Epidermal melanocyte (primary cell): Measurements from ENCODE around the gene MAN1A1.
"Not testable (repeated sequence)": the region's sequence is repeated elsewhere in the genome, so short reads cannot be mapped to it uniquely, and the experiment has no call there.

Experiments used
- DNase-seq: peaks from one replicate; pipeline ENCODE4 v3.0.0; 2011; ENCODE audit warnings: low spot score; ENCODE audit not compliant: insufficient read length

MAN1A1 gene

GRCh38 chr6:119173249-119174084, 176.1 kb downstream of the MAN1A1 start:
- DNase-seq: no peak

- no peak for DNase-seq
Observed at GRCh38 chr6:119172824-119173223, 176.7 kb downstream of the MAN1A1 start.

- no peak for DNase-seq
Observed at GRCh38 chr6:119171864-119172588, 177.5 kb downstream of the MAN1A1 start.

GRCh38 chr6:119171088-119171841, 178.3 kb downstream of the MAN1A1 start:
- no peak for DNase-seq

- no peak for DNase-seq
Observed at GRCh38 chr6:119170447-119171087, 179.0 kb downstream of the MAN1A1 start.

GRCh38 chr6:119170103-119170446, 179.5 kb downstream of the MAN1A1 start:
- no peak for DNase-seq

GRCh38 chr6:119169355-119169754, 180.2 kb downstream of the MAN1A1 start:
- DNase-seq: not testable (repeated sequence)

GRCh38 chr6:119166024-119166784, 183.4 kb downstream of the MAN1A1 start:
- no peak for DNase-seq

- no peak for DNase-seq
Observed at GRCh38 chr6:119163006-119163405, 186.6 kb downstream of the MAN1A1 start.

GRCh38 chr6:119162134-119162775, 187.3 kb downstream of the MAN1A1 start:
- DNase-seq: no peak

- no peak for DNase-seq
Observed at GRCh38 chr6:119161438-119161837, 188.1 kb downstream of the MAN1A1 start.

- no peak for DNase-seq
Observed at GRCh38 chr6:119160911-119161310, 188.7 kb downstream of the MAN1A1 start.

GRCh38 chr6:119158057-119158848, 191.3 kb downstream of the MAN1A1 start:
- DNase-seq: no peak

GRCh38 chr6:119157506-119157815, 192.1 kb downstream of the MAN1A1 start:
- DNase-seq: no peak

- no peak for DNase-seq
Observed at GRCh38 chr6:119156757-119157505, 192.6 kb downstream of the MAN1A1 start.

GRCh38 chr6:119156082-119156481, 193.5 kb downstream of the MAN1A1 start:
- DNase-seq: not testable (repeated sequence)

GRCh38 chr6:119152187-119152586, 197.4 kb downstream of the MAN1A1 start:
- no peak for DNase-seq

GRCh38 chr6:119148825-119149525, 200.6 kb downstream of the MAN1A1 start:
- no peak for DNase-seq
